Neural cell (in vitro differentiated cells): ENCODE measurements around the gene IL13RA2. TPM values are rescaled to one million over a fixed set of nuclear protein-coding genes. Genes with fewer than 3 reads are reported as not detected.

Source experiments
- H2AFZ ChIP-seq: fragments of 200-600, 300-800 bp; sonication (generic), shearing (Covaris generic); 2 replicates; pipeline ENCODE4 v1.6.0; 2014; ENCODE audit warnings: low read depth, mild to moderate bottlenecking, antibody characterized with exemption, low read length, moderate library complexity
- H3F3A ChIP-seq: fragments of 200-600 bp; shearing (Covaris generic); 2 replicates; pipeline ENCODE4 v1.6.1; 2016; ENCODE audit warnings: mild to moderate bottlenecking, moderate library complexity, mixed read lengths, antibody characterized with exemption, low read length; ENCODE audit not compliant: insufficient read depth, poor library complexity, severe bottlenecking
- H3K27ac ChIP-seq: fragments of 200-600, 300-800 bp; sonication (generic), shearing (Covaris generic); 2 replicates; pipeline ENCODE4 v1.5.1; 2014; ENCODE audit warnings: mild to moderate bottlenecking, low read length, moderate library complexity
- H3K27me3 ChIP-seq: fragments of 300-800, 200-600 bp; sonication (generic), shearing (Covaris generic); 2 replicates; pipeline ENCODE4 v1.6.0; 2014; ENCODE audit warnings: mild to moderate bottlenecking, low read depth, low read length, moderate library complexity; ENCODE audit not compliant: insufficient read depth
- H3K36me3 ChIP-seq: fragments of 300-800, 200-600 bp; sonication (generic), shearing (Covaris generic); 2 replicates; pipeline ENCODE4 v1.5.1; 2014; ENCODE audit warnings: mild to moderate bottlenecking, antibody characterized with exemption, low read length, moderate library complexity; ENCODE audit not compliant: insufficient read depth
- H3K4me2 ChIP-seq: fragments of 300-800, 200-600 bp; sonication (generic), shearing (Covaris generic); 2 replicates; pipeline ENCODE4 v1.6.0; 2014; ENCODE audit warnings: mild to moderate bottlenecking, low read length
- H3K4me3 ChIP-seq: fragments of 300-800, 200-600 bp; sonication (generic), shearing (Covaris generic); 2 replicates; pipeline ENCODE4 v1.5.1; 2014; ENCODE audit warnings: mild to moderate bottlenecking, low read length, moderate library complexity
- H3K79me2 ChIP-seq: fragments of 200-600 bp; shearing (Covaris generic); replicated peaks from 2 replicates; pipeline ENCODE4 v1.6.0; 2014; ENCODE audit warnings: mild to moderate bottlenecking, low read length, moderate library complexity; ENCODE audit not compliant: insufficient read depth
- H3K9ac ChIP-seq: fragments of 300-800, 200-600 bp; sonication (generic), shearing (Covaris generic); 2 replicates; pipeline ENCODE4 v1.6.1; 2016; ENCODE audit warnings: mild to moderate bottlenecking, low read length, mixed read lengths
- H3K9me2 ChIP-seq: fragments of 200-600 bp; shearing (Covaris generic); 2 replicates; pipeline ENCODE4 v1.6.1; 2016; ENCODE audit warnings: mild to moderate bottlenecking, low read length, mixed read lengths; ENCODE audit not compliant: insufficient read depth
- H3K9me3 ChIP-seq: fragments of 200-600, 300-800 bp; sonication (generic), shearing (Covaris generic); 2 replicates; pipeline ENCODE4 v1.6.1; 2016; ENCODE audit warnings: mild to moderate bottlenecking, mixed run types, low read length, moderate library complexity, mixed read lengths
- H4K20me1 ChIP-seq: fragments of 200-600 bp; shearing (Covaris generic); 2 replicates; pipeline ENCODE4 v1.6.1; 2016; ENCODE audit warnings: mild to moderate bottlenecking, mixed run types; ENCODE audit not compliant: insufficient read depth
- EP300 ChIP-seq: fragments of 450-650 bp; conservative IDR thresholded peaks from 2 replicates; pipeline ENCODE4 v1.6.1; 2014; ENCODE audit warnings: antibody characterized with exemption, mild to moderate bottlenecking, moderate library complexity; ENCODE audit not compliant: poor library complexity, severe bottlenecking
- EZH2 ChIP-seq: fragments of 200-600, 300-800 bp; shearing (Covaris generic), sonication (generic); IDR thresholded peaks from 2 replicates; pipeline ENCODE4 v1.6.1; 2014; ENCODE audit warnings: antibody characterized with exemption, low read length, borderline replicate concordance, mild to moderate bottlenecking; ENCODE audit not compliant: insufficient read depth, poor library complexity, severe bottlenecking
- MXI1 ChIP-seq: fragments of 450-650 bp; conservative IDR thresholded peaks from 2 replicates; pipeline ENCODE4 v1.6.1; 2014; ENCODE audit warnings: antibody characterized with exemption, mild to moderate bottlenecking; ENCODE audit not compliant: poor library complexity, severe bottlenecking
- POLR2AphosphoS5 ChIP-seq: IDR thresholded peaks from 2 replicates; pipeline ENCODE4 v1.6.1; 2012
- RAD21 ChIP-seq: fragments of 450-650 bp; conservative IDR thresholded peaks from 2 replicates; pipeline ENCODE4 v1.6.1; 2014; ENCODE audit warnings: antibody characterized with exemption, mild to moderate bottlenecking, moderate library complexity
- SMC3 ChIP-seq: fragments of 450-650 bp; conservative IDR thresholded peaks from 2 replicates; pipeline ENCODE4 v1.6.1; 2014; ENCODE audit warnings: antibody characterized with exemption, mild to moderate bottlenecking, moderate library complexity; ENCODE audit not compliant: poor library complexity
- TAF1 ChIP-seq: IDR thresholded peaks from 2 replicates; pipeline ENCODE4 v1.6.1; 2012; ENCODE audit warnings: low read depth
- polyA plus RNA-seq: library from polyadenylated mRNA; depleted of rRNA; stranded (reverse); fragments of >200 nt; gene quantifications from 2 replicates; pipeline ENCODE4 v1.2.3, GENCODE V29; 2014
- TF ChIP-seq, protein P1 (sequence below): fragments of 450-650 bp; IDR thresholded peaks from 2 replicates; pipeline ENCODE4 v1.5.1; 2014; ENCODE audit warnings: antibody characterized with exemption, mild to moderate bottlenecking, moderate library complexity; ENCODE audit not compliant: poor library complexity, severe bottlenecking
- TF ChIP-seq, protein P2 (sequence below): IDR thresholded peaks from 2 replicates; pipeline ENCODE4 v1.6.1; 2012; ENCODE audit warnings: borderline replicate concordance

Gene IL13RA2
- polyA plus RNA-seq, 1 donor from 2014 or later: 1.4 TPM

- TF ChIP-seq, protein P1, sequence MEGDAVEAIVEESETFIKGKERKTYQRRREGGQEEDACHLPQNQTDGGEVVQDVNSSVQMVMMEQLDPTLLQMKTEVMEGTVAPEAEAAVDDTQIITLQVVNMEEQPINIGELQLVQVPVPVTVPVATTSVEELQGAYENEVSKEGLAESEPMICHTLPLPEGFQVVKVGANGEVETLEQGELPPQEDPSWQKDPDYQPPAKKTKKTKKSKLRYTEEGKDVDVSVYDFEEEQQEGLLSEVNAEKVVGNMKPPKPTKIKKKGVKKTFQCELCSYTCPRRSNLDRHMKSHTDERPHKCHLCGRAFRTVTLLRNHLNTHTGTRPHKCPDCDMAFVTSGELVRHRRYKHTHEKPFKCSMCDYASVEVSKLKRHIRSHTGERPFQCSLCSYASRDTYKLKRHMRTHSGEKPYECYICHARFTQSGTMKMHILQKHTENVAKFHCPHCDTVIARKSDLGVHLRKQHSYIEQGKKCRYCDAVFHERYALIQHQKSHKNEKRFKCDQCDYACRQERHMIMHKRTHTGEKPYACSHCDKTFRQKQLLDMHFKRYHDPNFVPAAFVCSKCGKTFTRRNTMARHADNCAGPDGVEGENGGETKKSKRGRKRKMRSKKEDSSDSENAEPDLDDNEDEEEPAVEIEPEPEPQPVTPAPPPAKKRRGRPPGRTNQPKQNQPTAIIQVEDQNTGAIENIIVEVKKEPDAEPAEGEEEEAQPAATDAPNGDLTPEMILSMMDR: no peak
- TF ChIP-seq EZH2 (no peak), TAF1 (no peak), EP300 (no peak), SMC3 (no peak), MXI1 (no peak), RAD21 (no peak), POLR2AphosphoS5 (no peak)
- TF ChIP-seq, protein P2, sequence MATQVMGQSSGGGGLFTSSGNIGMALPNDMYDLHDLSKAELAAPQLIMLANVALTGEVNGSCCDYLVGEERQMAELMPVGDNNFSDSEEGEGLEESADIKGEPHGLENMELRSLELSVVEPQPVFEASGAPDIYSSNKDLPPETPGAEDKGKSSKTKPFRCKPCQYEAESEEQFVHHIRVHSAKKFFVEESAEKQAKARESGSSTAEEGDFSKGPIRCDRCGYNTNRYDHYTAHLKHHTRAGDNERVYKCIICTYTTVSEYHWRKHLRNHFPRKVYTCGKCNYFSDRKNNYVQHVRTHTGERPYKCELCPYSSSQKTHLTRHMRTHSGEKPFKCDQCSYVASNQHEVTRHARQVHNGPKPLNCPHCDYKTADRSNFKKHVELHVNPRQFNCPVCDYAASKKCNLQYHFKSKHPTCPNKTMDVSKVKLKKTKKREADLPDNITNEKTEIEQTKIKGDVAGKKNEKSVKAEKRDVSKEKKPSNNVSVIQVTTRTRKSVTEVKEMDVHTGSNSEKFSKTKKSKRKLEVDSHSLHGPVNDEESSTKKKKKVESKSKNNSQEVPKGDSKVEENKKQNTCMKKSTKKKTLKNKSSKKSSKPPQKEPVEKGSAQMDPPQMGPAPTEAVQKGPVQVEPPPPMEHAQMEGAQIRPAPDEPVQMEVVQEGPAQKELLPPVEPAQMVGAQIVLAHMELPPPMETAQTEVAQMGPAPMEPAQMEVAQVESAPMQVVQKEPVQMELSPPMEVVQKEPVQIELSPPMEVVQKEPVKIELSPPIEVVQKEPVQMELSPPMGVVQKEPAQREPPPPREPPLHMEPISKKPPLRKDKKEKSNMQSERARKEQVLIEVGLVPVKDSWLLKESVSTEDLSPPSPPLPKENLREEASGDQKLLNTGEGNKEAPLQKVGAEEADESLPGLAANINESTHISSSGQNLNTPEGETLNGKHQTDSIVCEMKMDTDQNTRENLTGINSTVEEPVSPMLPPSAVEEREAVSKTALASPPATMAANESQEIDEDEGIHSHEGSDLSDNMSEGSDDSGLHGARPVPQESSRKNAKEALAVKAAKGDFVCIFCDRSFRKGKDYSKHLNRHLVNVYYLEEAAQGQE: no peak
- Histone ChIP-seq H3K27me3 (no peaks in the 10 kb centered on the region), H2AFZ (no peak overlapping the region)
These were observed 12.6 kb upstream of the IL13RA2 start for GRCh38 chrX:115029869-115030570.

GRCh38 chrX:115029440-115029839 lies 12.0 kb upstream of the IL13RA2 start:
- H4K20me1 ChIP-seq: no peaks in the 10 kb centered on the region
- H3K9me3 ChIP-seq: no peaks in the 10 kb centered on the region
- H3K9ac ChIP-seq: no peak overlapping the region
- no peak overlapping the region for H3K4me3 ChIP-seq
- H3K79me2 ChIP-seq: no peaks in the 10 kb centered on the region
- H3K27me3 ChIP-seq: no peaks in the 10 kb centered on the region
- no peaks in the 10 kb centered on the region for H3F3A ChIP-seq
- H3K4me2 ChIP-seq: no peak overlapping the region
- no peak overlapping the region for H3K27ac ChIP-seq
- H3K9me2 ChIP-seq: no peaks in the 10 kb centered on the region
- no peak for TF ChIP-seq EP300
- H2AFZ ChIP-seq: no peak overlapping the region
- no peaks in the 10 kb centered on the region for H3K36me3 ChIP-seq

More at GRCh38 chrX:115029869-115030570, 12.6 kb upstream of the IL13RA2 start:
- no peak overlapping the region for H3K27ac ChIP-seq
- no peaks in the 10 kb centered on the region for H3K9me3 ChIP-seq
- no peaks in the 10 kb centered on the region for H3F3A ChIP-seq
- H3K79me2 ChIP-seq: no peaks in the 10 kb centered on the region
- H4K20me1 ChIP-seq: no peaks in the 10 kb centered on the region
- no peaks in the 10 kb centered on the region for H3K9me2 ChIP-seq
- no peak overlapping the region for H3K9ac ChIP-seq
- no peaks in the 10 kb centered on the region for H3K36me3 ChIP-seq
- no peak overlapping the region for H3K4me2 ChIP-seq
- H3K4me3 ChIP-seq: no peak overlapping the region
